ENCODE data around the gene TTC7B.

The TTC7B gene

DNA sequence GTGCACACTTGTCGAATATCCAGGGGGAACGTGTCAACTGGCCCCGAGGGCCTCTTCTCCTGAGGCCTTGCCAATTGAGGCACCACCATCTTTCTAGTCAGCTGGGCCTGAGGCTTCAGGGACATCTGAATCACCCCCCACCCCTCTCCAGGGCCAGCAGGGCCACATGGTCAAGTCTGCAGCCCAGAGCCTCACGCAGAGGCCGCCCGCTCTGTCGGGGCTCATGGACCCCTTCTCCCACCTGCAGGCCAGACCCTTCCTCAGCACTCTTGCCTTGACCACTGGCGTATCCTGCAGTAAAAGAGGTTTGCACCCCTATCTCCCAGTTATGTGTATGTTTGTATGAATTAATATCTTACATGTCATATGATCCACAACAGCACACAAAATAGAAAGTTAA, 237.1 kb downstream of the TTC7B start:
- Mint-ChIP-seq H3K36me3 (no peaks in the 10 kb centered on the region), H3K27ac (no peak overlapping the region), H3K9me3 (no peaks in the 10 kb centered on the region), H3K27me3 (peaks cover 3% of the 10 kb centered on the region), H3K4me1 (no peaks in the 10 kb centered on the region), H3K4me3 (no peak overlapping the region)
- DNase-seq (ENCODE audit: low spot score in 2 of 2): no peak
- no peak for ATAC-seq (ENCODE audit: low read depth)

DNA sequence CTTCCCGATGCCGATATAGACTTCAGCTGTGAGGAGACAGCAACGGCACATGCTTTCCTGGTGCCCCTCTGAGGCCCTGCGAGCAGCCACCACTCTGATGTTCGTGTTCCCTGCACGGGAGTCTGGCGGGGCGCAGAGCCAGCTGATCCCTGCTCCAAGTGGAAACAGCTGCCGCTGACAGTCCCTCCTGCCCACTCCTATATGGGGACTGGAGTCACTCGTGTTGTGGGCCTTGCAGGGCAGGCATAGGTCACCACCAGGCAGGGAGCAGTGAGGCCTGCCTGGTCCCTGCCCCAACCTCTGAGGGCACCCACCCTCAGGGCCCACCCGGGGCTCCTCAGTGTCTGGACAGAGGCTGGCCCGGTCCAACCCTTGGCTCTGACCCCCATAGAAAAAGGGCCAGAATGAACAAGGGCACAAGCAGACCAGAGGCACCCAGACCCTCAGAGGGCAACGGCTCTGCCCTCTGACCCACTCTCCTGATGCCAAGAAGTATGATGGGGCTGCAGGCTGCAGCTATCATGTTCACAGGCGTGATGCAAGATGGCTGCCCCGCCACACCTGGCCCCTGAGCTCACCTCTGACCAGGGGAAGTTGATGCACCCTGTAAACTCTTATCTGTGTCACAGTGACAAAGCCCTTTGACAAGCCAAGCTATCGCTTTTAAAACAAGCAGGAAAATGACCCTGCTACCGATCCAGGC, 237.8 kb downstream of the TTC7B start:
- H3K4me1 Mint-ChIP-seq: no peaks in the 10 kb centered on the region
- H3K4me3 Mint-ChIP-seq: no peak overlapping the region
- no peak overlapping the region for H3K27ac Mint-ChIP-seq
- H3K9me3 Mint-ChIP-seq: no peaks in the 10 kb centered on the region
- H3K36me3 Mint-ChIP-seq: no peaks in the 10 kb centered on the region
- peaks cover 4% of the 10 kb centered on the region for H3K27me3 Mint-ChIP-seq
- DNase-seq (ENCODE audit: low spot score in 2 of 2) (no peak), ATAC-seq (ENCODE audit: low read depth) (no peak)

DNA sequence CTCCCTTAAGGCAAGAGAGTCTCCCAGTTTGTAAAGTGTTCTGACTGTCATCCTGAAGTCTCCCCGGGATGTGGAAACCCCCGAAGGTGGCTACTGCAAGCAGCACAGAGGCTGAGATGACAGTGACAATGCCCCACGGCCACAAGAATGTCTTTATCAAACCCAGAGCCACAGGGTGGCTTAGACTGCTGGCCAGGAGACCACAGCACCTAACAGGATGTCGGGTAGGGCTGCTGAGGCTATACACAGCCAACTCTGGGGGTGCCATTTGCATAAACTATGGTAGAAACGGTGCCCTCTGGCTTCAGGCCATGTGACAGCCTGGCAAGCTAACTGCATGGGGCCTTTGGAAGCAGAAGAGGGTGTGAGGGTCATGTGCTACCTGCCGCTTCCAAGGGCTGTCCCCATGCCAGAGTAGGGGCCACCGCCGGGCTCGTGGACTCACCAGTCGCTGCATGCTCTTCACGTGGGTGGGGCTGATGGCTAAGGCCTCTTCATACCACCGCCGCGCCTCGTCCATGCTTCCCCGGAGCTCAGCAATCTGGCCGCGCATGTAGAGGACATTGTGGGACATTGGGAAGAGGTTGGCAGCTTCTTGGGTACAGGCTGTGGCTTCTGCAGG, 238.5 kb downstream of the TTC7B start:
- no peak overlapping the region for H3K4me3 Mint-ChIP-seq
- H3K27ac Mint-ChIP-seq: no peak overlapping the region
- H3K27me3 Mint-ChIP-seq: peaks cover 4% of the 10 kb centered on the region
- DNase-seq (ENCODE audit: low spot score in 2 of 2): no peak
- no peak for ATAC-seq (ENCODE audit: low read depth)
- H3K4me1 Mint-ChIP-seq: no peaks in the 10 kb centered on the region
- H3K9me3 Mint-ChIP-seq: no peaks in the 10 kb centered on the region
- no peaks in the 10 kb centered on the region for H3K36me3 Mint-ChIP-seq

- no peaks in the 10 kb centered on the region for H3K4me1 Mint-ChIP-seq
- no peaks in the 10 kb centered on the region for H3K9me3 Mint-ChIP-seq
- H3K4me3 Mint-ChIP-seq: no peak overlapping the region
- H3K36me3 Mint-ChIP-seq: no peaks in the 10 kb centered on the region
- ATAC-seq (ENCODE audit: low read depth) (no peak), DNase-seq (ENCODE audit: low spot score in 2 of 2) (no peak)
- H3K27me3 Mint-ChIP-seq: peaks cover 4% of the 10 kb centered on the region
- H3K27ac Mint-ChIP-seq: no peak overlapping the region
Observed at GRCh38 chr14:90576981-90577660, 239.1 kb downstream of the TTC7B start.

GRCh38 chr14:90576581-90576980, 239.6 kb downstream of the TTC7B start:
- Mint-ChIP-seq H3K4me1 (no peaks in the 10 kb centered on the region), H3K36me3 (no peaks in the 10 kb centered on the region), H3K27me3 (peaks cover 4% of the 10 kb centered on the region), H3K27ac (no peak overlapping the region), H3K4me3 (no peak overlapping the region), H3K9me3 (no peaks in the 10 kb centered on the region)
- ATAC-seq (ENCODE audit: low read depth) (no peak), DNase-seq (ENCODE audit: low spot score in 2 of 2) (no peak)

- ATAC-seq (ENCODE audit: low read depth) (no peak), DNase-seq (ENCODE audit: low spot score in 2 of 2) (no peak)
- Mint-ChIP-seq H3K36me3 (no peaks in the 10 kb centered on the region), H3K4me1 (no peaks in the 10 kb centered on the region), H3K4me3 (no peak overlapping the region), H3K27ac (no peak overlapping the region), H3K27me3 (peaks cover 4% of the 10 kb centered on the region), H3K9me3 (no peaks in the 10 kb centered on the region)
Observed at GRCh38 chr14:90575781-90576180, 240.4 kb downstream of the TTC7B start.

- DNase-seq (ENCODE audit: low spot score in 2 of 2): no peak
- no peak overlapping the region for H3K4me3 Mint-ChIP-seq
- peaks cover 4% of the 10 kb centered on the region for H3K27me3 Mint-ChIP-seq
- H3K9me3 Mint-ChIP-seq: no peaks in the 10 kb centered on the region
- H3K4me1 Mint-ChIP-seq: no peaks in the 10 kb centered on the region
- H3K36me3 Mint-ChIP-seq: no peaks in the 10 kb centered on the region
- no peak for ATAC-seq (ENCODE audit: low read depth)
- no peak overlapping the region for H3K27ac Mint-ChIP-seq
Observed at GRCh38 chr14:90575336-90575735, 240.9 kb downstream of the TTC7B start.

DNA sequence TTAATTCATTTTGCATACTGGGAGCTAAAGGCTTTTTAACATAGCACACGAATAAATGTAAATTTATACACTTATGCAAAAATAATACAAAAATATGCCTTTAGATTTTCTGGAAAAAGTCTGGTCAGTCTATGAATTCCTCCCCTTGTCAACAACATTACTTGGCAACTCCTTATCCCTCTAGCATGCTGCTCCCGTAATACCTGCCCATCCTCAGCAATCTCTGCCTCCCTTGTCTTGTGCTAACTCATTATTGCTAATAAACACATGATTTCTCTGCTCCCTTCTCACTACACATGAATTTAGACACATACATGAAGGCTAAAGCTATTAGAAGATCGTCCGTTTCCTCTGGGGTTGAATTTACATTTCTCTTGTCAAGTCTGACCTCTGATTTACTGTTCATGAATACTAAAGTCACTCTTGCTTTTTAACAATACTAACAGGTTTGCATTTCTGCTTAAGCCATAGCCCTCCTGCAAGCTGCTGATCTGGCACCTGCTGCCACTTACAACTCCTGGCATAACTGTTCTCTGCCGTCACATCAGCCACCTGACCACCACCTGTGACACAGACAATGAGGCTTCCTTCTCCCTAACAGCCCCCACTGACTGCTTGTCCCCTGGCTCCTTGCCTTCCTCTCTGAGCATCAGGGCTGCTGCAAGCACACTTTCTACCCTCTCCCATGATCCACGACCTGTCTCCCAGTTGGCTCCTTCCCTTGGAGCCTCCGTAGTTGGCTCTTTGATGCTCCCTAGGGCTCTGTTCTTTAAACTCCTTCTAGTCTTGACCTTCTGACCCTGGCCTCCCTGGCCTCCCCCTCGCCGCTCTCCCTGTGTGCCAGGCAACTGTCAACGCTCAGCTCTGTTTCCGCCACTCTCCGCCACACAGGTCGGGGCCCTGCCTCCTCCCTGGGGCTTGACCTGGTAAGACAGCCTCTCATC, 241.8 kb downstream of the TTC7B start:
- ATAC-seq (ENCODE audit: low read depth) (no peak), DNase-seq (ENCODE audit: low spot score in 2 of 2) (no peak)
- H3K27me3 Mint-ChIP-seq: peaks cover 4% of the 10 kb centered on the region
- H3K4me1 Mint-ChIP-seq: no peaks in the 10 kb centered on the region
- H3K27ac Mint-ChIP-seq: no peak overlapping the region
- no peak overlapping the region for H3K4me3 Mint-ChIP-seq
- H3K36me3 Mint-ChIP-seq: no peaks in the 10 kb centered on the region
- H3K9me3 Mint-ChIP-seq: no peaks in the 10 kb centered on the region

- no peak for DNase-seq (ENCODE audit: low spot score in 2 of 2)
- Mint-ChIP-seq H3K4me1 (no peaks in the 10 kb centered on the region), H3K4me3 (no peak overlapping the region), H3K36me3 (no peaks in the 10 kb centered on the region), H3K27ac (no peak overlapping the region), H3K27me3 (peaks cover 4% of the 10 kb centered on the region), H3K9me3 (no peaks in the 10 kb centered on the region)
- ATAC-seq (ENCODE audit: low read depth): no peak
Observed at GRCh38 chr14:90573385-90574105, 242.7 kb downstream of the TTC7B start.

DNA sequence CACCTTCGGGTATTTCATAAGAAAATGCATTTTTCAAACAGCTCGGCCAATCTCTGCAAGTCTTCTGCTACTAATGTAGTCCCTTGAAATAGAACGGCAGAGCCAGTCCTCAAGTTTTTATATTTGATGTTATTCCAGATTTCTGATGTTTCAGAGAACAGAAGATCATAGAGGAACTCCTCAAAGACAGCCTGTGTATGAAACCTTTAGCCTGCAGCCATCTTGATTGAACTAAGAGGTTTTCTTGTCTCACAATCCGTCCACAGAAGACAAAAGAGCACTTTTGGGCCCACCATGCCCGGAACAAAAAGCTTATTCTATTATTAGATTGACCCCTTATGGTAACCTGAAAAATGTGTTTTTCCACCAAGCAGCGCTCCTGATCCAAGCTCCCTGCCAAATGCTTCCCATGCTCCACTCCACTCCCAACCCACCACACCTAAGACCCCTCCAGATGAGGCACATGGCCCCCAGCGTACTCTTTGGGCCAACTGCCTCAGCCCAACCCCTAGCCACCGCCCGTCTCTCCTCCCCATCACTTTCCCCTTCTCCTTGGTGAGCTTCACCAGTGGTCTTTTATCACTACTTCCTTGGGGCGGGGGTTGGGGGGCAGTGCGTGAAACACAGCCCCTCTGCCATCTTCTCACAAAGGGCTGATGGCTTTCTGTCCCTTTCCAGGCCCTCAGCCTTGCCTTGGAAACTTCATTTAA, 243.6 kb downstream of the TTC7B start:
- Mint-ChIP-seq H3K9me3 (no peaks in the 10 kb centered on the region), H3K27me3 (peaks cover 4% of the 10 kb centered on the region), H3K27ac (no peak overlapping the region), H3K36me3 (no peaks in the 10 kb centered on the region), H3K4me3 (no peak overlapping the region), H3K4me1 (no peaks in the 10 kb centered on the region)
- no peak for ATAC-seq (ENCODE audit: low read depth)
- DNase-seq (ENCODE audit: low spot score in 2 of 2): no peak

DNA sequence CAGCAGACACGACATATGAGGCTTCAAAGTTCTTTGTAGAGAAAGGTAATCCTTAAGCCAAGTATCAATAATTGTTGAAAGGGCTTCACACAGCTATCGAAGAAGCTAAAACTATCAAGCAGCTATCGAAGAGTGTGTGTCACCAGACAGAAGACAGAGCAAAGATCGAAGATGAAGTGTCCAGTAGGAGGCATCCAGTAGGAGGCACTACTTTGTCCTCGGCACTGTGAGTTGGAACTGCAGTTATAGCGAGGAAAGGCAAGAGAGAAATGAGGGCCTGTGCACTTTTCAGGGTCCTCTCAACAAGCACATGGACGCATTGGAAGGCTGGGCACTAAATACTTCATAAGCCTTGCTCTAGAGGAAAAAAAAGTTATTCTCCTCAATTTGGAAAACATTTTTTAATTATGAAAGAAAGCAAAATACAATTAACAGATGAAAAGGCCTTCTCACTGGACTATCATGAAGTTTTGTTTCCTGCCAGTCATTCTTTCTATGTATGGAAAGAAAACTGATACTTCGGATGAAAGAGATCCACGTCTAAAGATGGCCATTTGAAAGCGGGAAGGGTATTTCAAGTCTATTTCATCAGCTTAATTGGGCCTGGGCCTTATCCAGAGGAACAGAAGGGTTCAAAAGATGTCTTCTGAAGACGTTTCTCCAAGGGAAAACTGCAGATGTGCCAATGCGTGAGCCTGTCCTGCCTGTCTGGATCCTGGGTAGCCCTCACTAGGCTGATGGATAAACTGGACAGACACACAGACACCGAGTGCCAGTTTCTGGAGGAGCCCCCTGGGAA, 244.9 kb downstream of the TTC7B start:
- Mint-ChIP-seq H3K4me1 (no peaks in the 10 kb centered on the region), H3K9me3 (no peaks in the 10 kb centered on the region)

GRCh38 chr14:90570461-90570860, 245.8 kb downstream of the TTC7B start:
- Mint-ChIP-seq H3K4me3 (no peak overlapping the region), H3K27ac (no peak overlapping the region), H3K36me3 (no peaks in the 10 kb centered on the region), H3K9me3 (no peaks in the 10 kb centered on the region), H3K27me3 (peaks cover 4% of the 10 kb centered on the region), H3K4me1 (no peaks in the 10 kb centered on the region)
- DNase-seq (ENCODE audit: low spot score in 2 of 2) (no peak), ATAC-seq (ENCODE audit: low read depth) (no peak)

More for the DNA sequence above, 244.9 kb downstream of the TTC7B start:
- Mint-ChIP-seq H3K27ac (no peak overlapping the region), H3K27me3 (peaks cover 4% of the 10 kb centered on the region), H3K4me3 (no peak overlapping the region), H3K36me3 (no peaks in the 10 kb centered on the region)
- ATAC-seq (ENCODE audit: low read depth): no peak
- no peak for DNase-seq (ENCODE audit: low spot score in 2 of 2)
